ENCODE data around the gene DYNC1I1. TPM values are rescaled to one million over a fixed set of nuclear protein-coding genes. Genes with fewer than 3 reads are reported as not detected.

Gene DYNC1I1
- polyA plus RNA-seq, 1 of the 3 experiments (the other 2 are of a cell fraction) = 0.05 TPM

GRCh38 chr7:95901006-95901405 is 128.7 kb downstream of the DYNC1I1 start:
- ChIA-PET POLR2A (no interaction called here), CTCF (interaction anchor here (1.0 to 15.4 kb wide), 4 partner anchors 15 to 176 kb away, joined by 3 to 191 read pairs (median 4); no protein-coding TSS in a partner anchor)
- H3K4me2 ChIP-seq = no peak overlapping the region
- no peaks in the 10 kb centered on the region for H3K27me3 ChIP-seq (ENCODE audit: insufficient read depth)
- H3K9me2 ChIP-seq = no peaks in the 10 kb centered on the region
- H3K4me3 ChIP-seq (ENCODE audit: low read depth in 2 of 2, low read length in 1 of 2) = no peak overlapping the region
- H3K4me1 ChIP-seq (ENCODE audit: control insufficient read depth in 1 of 2, insufficient read depth in 2 of 2, low read depth in 1 of 2, low read length in 1 of 2) = peaks cover 0 to 15% of the 10 kb centered on the region in 2 experiments; a peak in 3 of 4 replicates
- no peaks in the 10 kb centered on the region for H3K36me3 ChIP-seq (replicated peaks in 1 of 2; ENCODE audit: control insufficient read depth in 1 of 2, insufficient read depth in 2 of 2, low read length in 1 of 2)
- peak; percentile 65 for DNase-seq
- no peaks in the 10 kb centered on the region for H3F3A ChIP-seq (replicated peaks; ENCODE audit: insufficient read depth)
- H3K79me2 ChIP-seq (ENCODE audit: insufficient read depth) = no peaks in the 10 kb centered on the region
- TF ChIP-seq USF2 (IDR thresholded peaks at IDR 0.05; ENCODE audit: borderline replicate concordance, low read depth, low read length) (no peak), MXI1 (IDR thresholded peaks at IDR 0.05; ENCODE audit: low read depth, low read length) (0 out of 2 replicates have a peak, but pooled peaks have one; percentile 24), EP300 (IDR thresholded peaks at IDR 0.05; ENCODE audit: borderline replicate concordance in 1 of 2, low read depth in 1 of 2, low read length in 1 of 2) (peak in 1 of 2 experiments; percentile 56; a peak in 1 of 4 replicates), RCOR1 (IDR thresholded peaks at IDR 0.05; ENCODE audit: low read length) (peak; percentile 32; the same call in 1 of the 2 replicates), GATA2 (CRISPR knock-in tag; IDR thresholded peaks at IDR 0.05) (peak; percentile 91), POLR2AphosphoS5 (IDR thresholded peaks at IDR 0.05; ENCODE audit: low read depth, low read length) (no peak)
- H3K27ac ChIP-seq (ENCODE audit: low read depth in 2 of 2, low read length in 1 of 2) = peak overlapping the region in 1 of 2 experiments; percentile 81; a peak in 2 of 4 replicates
- no peaks in the 10 kb centered on the region for H3K9me3 ChIP-seq
- no peaks in the 10 kb centered on the region for H4K20me1 ChIP-seq (ENCODE audit: insufficient read depth)
- no peak overlapping the region for H2AFZ ChIP-seq (ENCODE audit: low read depth)
- no peak overlapping the region for H3K9ac ChIP-seq
- 0% methylated on average over 1 of the region's 1 CpG for WGBS (ENCODE audit: low lambda C conversion rate)

GRCh38 chr7:95904099-95904498 is 131.7 kb downstream of the DYNC1I1 start:
- CTCF ChIA-PET = interaction anchor here (1.0 to 15.4 kb wide), 4 partner anchors 10 to 1123 kb away, joined by 3 to 191 read pairs (median 4); no protein-coding TSS in a partner anchor

More at GRCh38 chr7:95904099-95904498, 131.7 kb downstream of the DYNC1I1 start:
- DNase-seq = no peak
- H3K27me3 ChIP-seq (ENCODE audit: insufficient read depth) = no peaks in the 10 kb centered on the region
- POLR2A ChIA-PET = no interaction called here
- H3K36me3 ChIP-seq (replicated peaks in 1 of 2; ENCODE audit: control insufficient read depth in 1 of 2, insufficient read depth in 2 of 2, low read length in 1 of 2) = no peaks in the 10 kb centered on the region
- H3K9ac ChIP-seq = no peak overlapping the region
- no peak overlapping the region for H2AFZ ChIP-seq (ENCODE audit: low read depth)
- no peaks in the 10 kb centered on the region for H3K79me2 ChIP-seq (ENCODE audit: insufficient read depth)
- H3K4me2 ChIP-seq = no peak overlapping the region
- H3K4me1 ChIP-seq (ENCODE audit: control insufficient read depth in 1 of 2, insufficient read depth in 2 of 2, low read depth in 1 of 2, low read length in 1 of 2) = peaks cover 0 to 10% of the 10 kb centered on the region in 2 experiments; a peak in 2 of 4 replicates
- no peak overlapping the region for H3K4me3 ChIP-seq (ENCODE audit: low read depth in 2 of 2, low read length in 1 of 2)
- H3K9me3 ChIP-seq = no peaks in the 10 kb centered on the region
- no peaks in the 10 kb centered on the region for H3F3A ChIP-seq (replicated peaks; ENCODE audit: insufficient read depth)
- no peak overlapping the region for H3K27ac ChIP-seq (ENCODE audit: low read depth in 2 of 2, low read length in 1 of 2)
- TF ChIP-seq RFX5 (IDR thresholded peaks at IDR 0.05; ENCODE audit: low read length) (no peak), CTCF (IDR thresholded peaks at IDR 0.05) (no peak), RXRA (IDR thresholded peaks at IDR 0.05; ENCODE audit: borderline replicate concordance, low read depth) (no peak), CHD2 (IDR thresholded peaks at IDR 0.05; ENCODE audit: low read length, partially characterized antibody) (no peak), SIN3A (IDR thresholded peaks at IDR 0.05; ENCODE audit: borderline replicate concordance, low read depth, low read length) (no peak), IRF3 (IDR thresholded peaks at IDR 0.05; ENCODE audit: low read depth, low read length) (no peak), PBX3 (IDR thresholded peaks at IDR 0.05) (no peak)
- no peaks in the 10 kb centered on the region for H4K20me1 ChIP-seq (ENCODE audit: insufficient read depth)
- no peaks in the 10 kb centered on the region for H3K9me2 ChIP-seq
